Stimulated activated CD8-positive, alpha-beta memory T cell treated with anti-CD3 and anti-CD28 coated beads, Interleukin-15, amount 100 ng/mL, for 4 hours (primary cell): ENCODE data around the gene PTTG1.
A peak's percentile ranks its signal among the peaks of the same experiment; 100 is the strongest.
"Not testable (repeated sequence)": the region's sequence is repeated elsewhere in the genome, so short reads cannot be mapped to it uniquely, and the experiment has no call there.

ENCODE experiments used
- DNase-seq, 2 donors: peaks; one replicate each; pipeline ENCODE4 v3.0.0-alpha.2; 2020; ENCODE audit warnings: low read depth in 2 of 2

The PTTG1 gene

DNA sequence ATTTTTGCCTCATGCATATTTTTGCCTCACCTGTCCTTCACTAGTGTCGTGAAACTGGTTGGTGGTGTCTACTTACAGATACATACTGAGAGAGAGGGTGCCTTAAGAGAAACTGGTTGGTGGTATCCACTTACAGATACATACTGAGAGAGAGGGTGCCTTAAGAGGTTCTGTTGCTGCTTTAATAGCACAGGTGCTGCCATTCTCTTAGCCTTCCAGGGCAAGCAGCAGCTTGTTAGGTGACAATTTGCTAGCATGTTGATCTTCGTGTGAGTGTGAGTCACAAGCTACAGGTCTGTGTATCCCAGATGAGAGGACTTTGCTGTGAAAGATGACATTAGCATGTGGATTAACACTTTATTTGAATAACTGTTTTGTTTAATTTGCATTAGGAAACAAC, 1.4 kb downstream of the PTTG1 start:
- no peak for DNase-seq

DNA sequence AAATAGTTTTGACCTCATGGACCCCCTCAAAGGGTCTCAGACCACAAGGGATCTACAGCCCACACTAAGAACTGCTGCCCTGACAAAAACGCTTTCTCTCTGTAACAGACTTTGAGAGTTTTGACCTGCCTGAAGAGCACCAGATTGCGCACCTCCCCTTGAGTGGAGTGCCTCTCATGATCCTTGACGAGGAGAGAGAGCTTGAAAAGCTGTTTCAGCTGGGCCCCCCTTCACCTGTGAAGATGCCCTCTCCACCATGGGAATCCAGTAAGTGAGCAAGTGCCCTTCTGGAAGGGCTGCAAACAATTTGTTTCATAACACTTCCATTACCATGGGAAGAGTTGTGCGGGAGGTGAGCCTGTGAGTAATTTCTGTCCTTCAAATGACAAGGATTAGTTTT, 6.0 kb downstream of the PTTG1 start:
- DNase-seq = no peak

DNA sequence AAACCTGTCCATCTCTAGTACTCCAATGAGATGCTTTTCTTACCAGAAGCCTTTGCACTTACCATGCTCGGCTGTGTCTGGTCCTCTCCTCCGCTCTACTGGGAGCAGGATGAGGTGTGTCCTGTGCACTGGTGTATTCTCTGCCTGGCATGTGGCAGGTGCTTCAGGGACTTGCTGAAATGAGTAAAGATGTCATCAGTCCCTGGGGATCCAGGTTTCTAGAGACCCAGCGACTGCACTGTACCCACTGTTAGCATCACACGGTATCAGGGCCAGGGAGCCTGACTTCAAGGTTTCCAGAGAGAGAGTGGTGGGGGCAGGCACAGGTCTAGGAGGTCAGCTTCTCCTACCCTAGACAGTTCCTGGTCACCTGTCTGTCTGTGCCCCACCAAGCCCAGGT, 10.5 kb downstream of the PTTG1 start:
- no peak for DNase-seq

DNA sequence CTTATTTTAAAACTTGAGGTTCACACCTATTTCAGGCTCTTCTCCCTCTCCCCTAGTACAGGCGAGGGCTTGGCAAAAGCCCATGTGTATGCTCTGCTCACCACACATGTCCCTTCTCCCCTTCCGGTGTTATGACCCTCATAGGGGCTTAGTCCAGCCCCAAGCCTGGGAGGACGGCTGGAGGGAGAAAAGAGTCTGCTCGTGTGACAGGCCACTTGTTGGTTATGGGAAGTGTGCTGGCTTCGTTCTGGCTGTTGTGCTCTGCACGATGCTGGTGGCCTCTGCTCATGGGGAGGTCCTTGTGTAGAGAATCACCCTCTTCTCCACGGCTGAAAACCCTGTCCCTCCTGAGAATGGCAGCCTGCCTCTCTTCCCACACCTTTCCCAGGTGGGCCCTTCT, 11.1 kb downstream of the PTTG1 start:
- no peak for DNase-seq

DNA sequence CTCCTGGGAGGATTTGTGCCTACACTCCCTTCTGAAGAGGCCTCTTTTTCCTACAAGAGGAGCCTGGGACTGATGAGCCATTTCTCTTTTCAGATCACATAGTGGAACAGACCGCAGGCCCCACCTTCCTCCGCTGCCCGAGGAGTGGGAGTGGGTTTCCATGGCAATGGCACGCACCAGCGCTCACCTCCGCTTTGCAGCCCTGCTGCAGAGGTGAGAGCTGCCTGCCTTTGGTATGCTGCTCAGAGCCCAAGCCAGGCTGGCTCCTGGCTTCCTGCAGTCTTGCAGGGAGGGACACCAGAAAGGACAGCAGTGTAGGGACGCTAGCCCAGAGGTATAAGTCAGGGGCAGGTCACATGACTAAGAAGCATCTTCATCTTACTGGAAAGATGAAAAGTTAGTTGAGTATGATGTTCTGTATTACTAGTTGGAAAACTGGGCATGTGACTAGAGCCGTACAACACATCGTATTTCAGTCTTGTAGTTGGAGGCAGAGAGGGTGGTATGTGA, 12.4 kb downstream of the PTTG1 start:
- no peak for DNase-seq

DNA sequence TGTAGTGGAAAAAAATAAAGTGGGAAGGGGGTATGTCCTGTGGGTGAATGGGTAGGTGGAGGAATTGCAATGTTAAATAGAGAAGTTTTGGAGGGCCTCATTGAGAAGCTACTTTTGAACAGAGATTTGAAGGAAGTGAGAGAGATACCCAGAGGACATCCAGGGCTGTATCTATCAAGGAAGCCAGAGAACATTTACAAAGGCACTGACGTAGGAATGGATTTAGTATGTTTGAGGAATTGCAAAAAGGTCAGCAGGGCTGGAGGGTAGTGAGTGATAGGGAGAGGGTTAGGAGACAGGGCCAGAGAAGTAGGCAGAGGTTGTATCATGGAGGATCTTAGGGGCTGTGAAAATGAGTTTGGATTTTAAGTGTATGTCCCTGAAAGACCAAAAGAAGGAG, 13.9 kb downstream of the PTTG1 start:
- DNase-seq = no peak

DNA sequence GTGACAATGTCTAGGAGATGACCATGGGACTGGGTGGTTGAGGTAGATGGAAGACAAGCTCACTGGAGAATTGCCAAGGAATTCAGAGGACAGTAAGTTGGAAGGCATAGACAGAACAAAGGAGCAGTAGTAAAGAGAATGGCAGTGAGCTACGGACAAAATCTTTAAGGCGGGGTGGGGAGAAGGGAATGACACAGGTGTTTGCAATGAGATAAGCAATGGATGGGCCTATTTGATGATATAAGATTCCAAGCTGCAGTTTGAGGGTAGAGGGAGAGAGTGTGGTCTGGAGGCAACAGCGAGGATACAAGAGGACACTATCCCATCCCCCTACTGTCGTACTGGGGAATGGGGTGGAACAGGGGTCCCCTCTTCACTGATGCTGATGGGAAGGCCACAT, 14.4 kb downstream of the PTTG1 start:
- DNase-seq = no peak

DNA sequence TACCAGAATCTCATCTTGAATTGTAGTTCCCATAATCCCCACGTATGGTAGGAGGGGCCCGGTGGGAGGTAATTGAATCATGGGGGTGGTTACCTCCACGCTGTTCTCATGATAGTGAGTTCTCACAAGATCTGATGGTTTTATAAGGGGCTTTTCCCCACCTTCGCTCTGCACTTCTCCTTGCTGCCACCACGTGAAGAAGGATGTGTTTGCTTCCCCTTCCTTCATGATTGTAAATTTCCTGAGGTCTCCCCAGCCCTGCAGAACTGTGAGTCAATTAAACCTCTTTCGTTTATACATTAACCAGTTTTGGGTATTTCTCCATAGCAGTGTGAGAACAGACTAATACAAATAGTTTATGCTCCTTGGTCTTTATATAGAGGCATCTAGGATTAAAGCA, 15.0 kb downstream of the PTTG1 start:
- DNase-seq = not testable (repeated sequence)

DNA sequence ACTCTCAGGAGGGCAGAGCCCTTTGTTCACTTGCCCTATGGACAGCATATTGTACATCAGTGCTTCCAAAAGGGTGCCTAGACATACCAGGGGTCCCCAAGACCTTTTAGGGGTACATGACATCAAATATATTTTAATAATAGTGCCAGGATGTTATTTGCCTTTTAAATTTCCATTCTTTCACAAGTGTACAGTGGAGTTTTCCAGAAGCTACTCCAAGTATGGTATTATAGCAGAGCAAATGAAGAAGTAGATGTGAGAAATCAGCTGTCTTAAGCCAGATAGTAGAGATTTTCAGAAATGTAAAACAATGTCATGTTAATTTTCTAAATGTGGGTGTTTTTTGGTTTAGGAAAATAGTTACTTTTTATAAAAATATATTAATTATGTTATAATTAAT, 15.6 kb downstream of the PTTG1 start:
- no peak for DNase-seq

DNA sequence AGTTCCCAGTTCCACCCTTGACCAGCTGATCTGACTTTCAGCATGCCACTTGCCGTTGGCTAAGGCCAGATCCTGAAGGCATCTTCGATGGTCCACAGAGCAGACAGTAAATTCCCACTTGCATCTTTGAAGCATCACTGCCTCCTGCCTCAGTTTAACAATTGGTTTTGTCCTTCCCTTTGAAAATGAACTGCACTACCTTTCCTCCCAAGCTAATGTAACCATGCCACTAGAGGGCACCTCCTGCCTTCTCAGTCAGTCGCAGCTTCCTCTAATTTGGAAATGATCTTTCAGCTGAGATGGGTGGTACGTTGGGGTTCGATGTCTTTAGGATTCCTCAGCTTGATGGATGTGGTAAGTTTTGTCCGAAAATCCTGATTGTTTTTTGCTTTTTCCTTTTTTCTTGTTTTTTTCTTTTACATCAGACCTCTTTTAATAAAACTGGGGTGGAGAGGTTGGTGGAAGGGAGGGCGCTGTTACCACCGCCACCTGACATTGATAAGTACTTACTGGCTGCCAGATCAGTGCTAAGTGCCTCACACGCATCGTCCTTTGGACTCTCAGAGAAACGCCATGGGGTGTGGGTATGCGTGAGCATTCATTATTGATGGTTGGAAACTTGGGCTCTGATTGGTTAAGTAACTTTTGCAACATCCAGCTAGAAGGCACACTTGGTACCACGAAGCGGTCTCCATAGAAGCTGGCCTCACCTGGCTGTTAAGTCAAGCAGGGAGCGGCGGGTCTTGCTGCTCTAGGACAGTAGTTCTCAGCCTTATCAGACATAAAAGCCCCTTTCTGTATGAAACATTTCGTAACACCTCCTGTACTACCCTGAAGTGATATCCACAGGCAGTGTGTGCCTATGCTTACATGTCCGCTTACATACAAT, 16.9 kb downstream of the PTTG1 start:
- peak; percentile 21 to 42 for DNase-seq

DNA sequence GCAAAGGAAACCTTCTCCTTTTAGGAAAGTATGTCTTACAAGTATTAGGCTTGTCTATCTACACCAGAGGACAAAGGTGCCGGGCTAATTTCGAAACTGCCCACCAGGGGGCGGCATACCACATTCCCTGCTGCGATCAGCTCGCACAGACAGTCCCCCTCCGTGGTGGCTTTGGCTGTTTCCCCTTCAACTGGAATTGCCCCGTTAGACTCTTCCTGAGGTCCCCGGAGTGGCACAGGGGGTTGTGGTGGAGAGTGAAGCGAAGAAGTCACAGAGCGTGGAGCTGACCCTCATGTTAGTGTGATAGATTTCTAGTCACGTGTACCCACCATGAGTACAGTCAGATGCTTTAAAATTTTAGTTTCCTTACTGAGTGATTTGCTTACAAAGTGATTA, 17.5 kb downstream of the PTTG1 start:
- DNase-seq = peak; percentile 72 to 84

DNA sequence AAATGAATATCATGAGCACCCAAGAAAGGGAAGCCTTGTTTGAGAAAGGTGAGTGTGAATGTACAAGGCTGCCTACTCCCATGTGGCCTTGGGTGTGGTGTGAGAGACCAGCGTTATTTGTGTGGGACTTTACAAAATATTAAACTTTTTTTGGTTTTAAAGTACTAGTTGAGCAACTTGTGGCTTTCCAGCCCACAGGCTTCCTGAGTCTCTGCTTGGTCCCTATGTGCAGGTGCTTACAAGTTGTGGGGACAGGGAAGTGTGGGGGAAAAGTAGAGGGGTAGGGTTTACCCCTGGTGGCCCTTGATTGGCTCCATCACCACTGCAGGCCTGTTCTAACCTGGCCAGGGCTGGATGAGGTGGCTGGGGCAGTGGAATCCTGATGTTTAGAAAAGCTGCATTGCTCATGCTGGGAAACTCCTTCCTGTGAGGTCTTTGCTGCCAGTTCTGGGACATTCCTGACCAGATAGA, 19.7 kb downstream of the PTTG1 start:
- no peak for DNase-seq

DNA sequence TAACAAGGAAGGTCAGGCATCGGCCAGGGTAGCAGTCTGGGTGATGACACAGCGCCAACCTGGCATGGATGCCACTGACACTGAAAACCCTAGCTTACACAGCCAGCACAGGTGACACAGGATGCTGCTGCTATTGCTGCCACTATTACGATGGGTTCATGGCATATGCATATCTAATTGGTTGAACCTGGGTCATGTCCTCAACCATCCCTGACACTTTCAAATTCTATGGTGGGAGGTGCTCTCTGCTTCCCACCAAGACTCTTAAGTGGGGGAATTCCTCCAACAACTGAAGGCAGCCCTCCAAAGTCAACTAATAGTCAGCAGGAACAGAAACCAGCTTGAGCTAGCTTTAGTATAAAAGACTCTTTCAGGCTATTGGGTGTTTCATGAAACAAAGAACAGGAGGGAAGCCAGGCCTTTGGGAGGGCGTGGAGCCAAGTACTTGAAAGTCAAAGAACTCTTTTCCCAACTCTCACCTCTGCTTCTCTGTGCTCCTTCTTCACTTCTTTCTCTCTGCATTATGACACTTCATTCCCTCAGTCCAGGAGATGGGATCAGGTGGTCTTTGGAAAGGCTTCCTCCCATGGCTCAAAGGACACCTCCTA, 21.3 kb downstream of the PTTG1 start:
- DNase-seq = no peak

DNA sequence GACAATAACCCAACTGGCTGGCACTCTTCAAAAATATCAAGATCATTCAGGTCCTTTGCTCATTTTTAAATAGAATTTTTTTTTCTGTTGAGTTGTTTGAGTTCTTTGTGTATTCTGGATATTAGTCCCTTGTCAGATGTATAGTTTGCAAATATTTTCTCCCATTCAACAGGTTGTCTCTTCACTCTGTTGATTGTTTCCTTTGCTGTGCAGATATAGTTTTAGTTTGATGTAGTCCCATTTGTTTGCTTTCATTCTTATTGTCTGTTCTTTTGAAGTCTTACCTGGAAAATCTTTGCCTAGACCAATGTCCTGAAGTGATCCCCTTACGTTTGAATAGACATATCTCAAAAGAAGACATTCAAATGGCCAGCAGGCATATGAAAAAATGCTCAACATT, 22.8 kb downstream of the PTTG1 start:
- DNase-seq = no peak

DNA sequence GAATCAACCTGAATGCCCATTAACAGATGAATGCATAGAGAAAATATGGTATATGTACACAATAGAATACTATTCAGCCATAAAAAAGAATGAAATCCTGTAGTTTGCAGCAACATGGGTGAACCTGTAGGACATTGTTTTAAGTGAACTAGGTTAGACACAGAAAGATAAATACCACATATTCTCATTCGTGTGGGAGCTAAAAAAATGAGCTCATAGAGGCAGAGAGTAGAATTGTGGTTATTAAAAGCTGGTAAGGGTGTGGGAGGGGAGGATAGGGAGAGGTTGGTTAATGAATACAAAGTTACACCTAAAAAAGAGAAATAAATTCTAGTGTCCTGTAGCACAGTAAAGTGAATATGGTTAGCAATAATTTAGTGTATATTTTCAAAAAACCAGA, 23.5 kb downstream of the PTTG1 start:
- DNase-seq = no peak

DNA sequence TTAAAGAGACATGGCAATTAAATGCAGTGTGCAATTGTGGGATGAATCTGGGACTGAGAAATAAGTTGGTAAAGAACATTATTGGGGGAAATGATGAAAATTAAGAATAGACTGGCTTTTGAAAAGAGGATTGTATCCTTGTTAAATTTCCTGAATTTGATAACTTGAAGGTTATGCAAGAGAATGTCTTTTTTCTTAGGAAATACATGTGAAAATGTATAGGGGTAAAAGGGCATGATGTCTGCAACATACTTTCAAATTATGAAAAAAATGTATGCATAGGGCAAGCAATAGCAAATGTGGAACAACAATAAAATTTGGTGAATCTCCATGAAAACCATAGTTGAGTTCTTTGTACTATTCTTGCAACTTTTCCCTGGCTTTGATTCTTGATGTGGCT, 24.1 kb downstream of the PTTG1 start:
- no peak for DNase-seq

DNA sequence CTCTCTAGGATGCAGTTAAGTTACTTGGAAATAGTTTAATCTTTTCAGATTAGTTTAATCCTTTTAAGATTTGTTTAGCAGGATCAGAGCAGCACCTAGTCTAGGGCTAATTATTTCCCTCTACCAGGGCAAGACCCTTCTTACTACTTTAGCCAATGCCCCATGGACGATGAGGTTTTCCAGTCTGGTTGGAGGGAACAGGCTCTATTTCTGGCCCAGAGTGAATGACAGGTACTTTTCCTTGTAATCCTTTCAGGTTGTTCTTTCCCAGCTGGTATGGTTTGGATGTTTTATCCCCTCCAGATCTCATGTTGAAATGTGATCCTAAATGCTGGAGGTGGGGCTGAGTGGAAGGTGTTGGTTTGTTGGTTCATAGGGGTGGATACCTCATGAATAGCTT, 27.2 kb downstream of the PTTG1 start:
- no peak for DNase-seq

DNA sequence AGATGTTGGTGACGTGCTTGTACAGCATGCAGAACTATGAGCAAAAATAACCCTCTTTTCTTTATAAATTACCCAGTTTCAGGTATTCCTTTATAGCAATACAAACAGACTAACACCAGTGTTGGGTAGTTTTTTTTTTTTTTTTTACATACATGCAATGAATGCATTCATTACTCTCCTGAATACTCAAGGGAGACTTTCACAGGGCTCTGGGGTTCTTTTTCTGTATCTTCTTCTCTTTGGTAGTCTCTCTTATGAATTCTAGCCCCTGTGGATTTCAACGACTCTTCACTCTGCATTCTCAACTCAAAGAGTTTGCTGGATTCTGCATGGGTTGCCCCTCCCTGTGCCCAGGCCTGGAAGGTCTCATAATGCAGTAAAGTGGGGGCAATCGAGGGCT, 27.8 kb downstream of the PTTG1 start:
- DNase-seq = no peak

DNA sequence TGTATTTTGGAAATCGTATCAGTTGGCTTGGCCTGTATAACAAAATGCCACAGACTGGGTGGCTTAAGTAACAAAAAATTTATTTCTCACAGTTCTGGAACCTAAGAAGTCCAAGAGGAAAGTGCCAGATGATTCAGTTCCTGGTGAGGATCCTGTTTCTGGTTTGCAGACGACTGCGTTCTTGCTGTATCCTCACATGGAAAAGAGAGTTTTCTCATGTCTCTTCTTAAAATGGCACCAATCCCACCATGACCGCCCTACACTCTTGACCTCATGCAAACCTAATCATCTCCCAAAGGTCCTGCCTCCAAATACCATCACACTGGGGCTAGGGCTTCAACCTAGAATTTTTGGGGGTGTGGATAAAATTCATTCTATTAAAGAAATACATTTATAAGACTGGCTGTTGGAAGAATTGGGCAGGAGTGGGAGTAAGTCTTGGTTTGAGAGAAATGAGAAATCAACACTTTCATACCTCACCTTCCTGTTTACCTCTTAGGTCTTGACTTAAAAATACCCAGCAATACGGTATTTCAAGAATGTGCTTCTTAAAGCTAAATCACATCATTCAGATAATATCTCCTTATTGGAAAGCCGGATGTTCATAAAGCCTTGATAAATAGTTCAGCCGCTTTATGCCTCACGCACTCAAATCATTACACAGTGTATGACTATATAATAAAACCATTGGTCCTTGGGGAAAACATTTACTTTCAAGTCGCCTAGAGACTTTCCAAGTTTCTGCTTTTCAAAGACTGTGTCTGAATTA, 28.7 kb downstream of the PTTG1 start:
- DNase-seq = no peak

DNA sequence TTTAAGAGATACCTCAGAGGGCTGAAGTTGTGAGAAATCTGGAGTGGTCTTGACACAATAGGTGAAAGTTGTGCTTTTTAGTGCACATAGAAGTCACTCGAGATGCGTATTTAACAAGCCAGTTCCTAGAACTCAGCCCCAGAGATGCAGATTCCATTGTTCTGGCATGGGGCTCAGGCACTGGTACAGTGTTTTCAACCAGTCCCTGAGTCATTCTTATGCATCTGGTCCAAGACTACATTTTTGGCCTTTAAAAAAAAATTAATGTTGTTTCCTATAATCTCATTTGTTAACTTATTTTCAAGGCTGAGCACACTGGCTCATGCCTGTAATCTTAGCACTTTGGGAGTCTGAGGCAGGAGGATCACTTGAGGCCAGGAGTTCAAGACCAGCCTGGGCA, 29.6 kb downstream of the PTTG1 start:
- no peak for DNase-seq

DNA sequence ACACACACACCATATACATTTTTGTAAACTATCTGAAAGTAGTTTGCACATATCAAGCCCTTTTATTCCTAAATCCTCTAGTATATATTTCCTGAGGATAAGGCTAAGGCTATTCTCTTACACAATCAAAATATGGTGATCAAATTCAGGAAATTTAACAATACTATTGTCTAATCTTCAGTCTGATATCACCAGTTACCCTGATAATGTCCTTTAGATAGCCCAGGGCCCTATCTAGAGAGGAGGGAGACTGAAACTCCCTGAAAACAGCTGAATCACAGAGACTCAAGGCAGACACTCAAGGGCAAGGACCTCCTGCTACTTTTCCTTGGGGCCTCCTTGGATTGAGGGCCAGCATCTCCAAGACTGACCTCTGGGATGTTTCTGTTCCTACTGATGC, 30.4 kb downstream of the PTTG1 start:
- DNase-seq = no peak

DNA sequence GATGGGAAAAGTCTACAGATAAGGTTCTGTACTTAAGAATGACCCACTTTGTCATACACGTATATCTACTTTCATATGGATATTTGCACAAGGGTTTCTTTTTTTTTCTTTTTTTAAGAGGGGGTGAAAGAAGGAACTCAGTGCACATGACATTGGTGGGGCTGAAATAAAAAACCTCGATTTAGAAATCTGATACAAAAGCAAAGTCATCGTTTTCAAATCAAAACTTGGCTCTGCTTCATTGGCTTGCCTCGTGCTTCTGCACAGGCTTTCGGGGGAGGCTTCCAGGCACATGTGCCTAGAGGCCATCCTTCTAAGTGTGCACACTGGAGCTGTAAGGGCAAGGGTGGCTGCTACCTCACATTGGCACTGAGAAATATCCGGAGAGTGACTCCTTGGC, 31.1 kb downstream of the PTTG1 start:
- no peak for DNase-seq

DNA sequence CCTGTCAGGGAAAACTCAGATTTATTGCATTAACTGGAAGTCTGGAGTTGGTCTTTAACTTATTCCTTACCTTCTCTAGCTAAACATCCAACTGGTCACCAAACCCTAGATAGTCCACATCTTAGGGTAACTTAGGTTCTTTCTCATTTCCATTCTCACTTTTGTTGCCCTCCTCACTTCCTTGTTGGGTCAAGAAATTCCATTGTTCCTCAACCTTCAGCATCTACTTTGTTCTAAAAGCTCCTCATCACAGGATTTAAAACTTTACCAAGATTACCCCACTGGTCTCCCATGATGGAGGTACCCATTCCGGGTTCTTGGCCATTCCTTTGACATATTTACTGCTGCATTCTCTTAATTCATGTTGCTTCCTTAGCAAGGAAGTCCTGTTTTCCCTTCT, 32.1 kb downstream of the PTTG1 start:
- no peak for DNase-seq
